GM18511 (cell line): Measurements from ENCODE around the gene UBAP2.
"Not testable (repeated sequence)": the region's sequence is repeated elsewhere in the genome, so short reads cannot be mapped to it uniquely, and the experiment has no call there.

ENCODE experiments used
- ATAC-seq: cut with Tn5 transposase; IDR thresholded peaks from one replicate; pipeline ENCODE4 v1.9.1; 2021; ENCODE audit warnings: mild to moderate bottlenecking, moderate library complexity; ENCODE audit not compliant: unreplicated experiment

Gene UBAP2

GRCh38 chr9:33988219-33988890 is 60.3 kb downstream of the UBAP2 start:
- peak; percentile 99 for ATAC-seq

- no peak for ATAC-seq
Measured at GRCh38 chr9:33976414-33976813, 72.3 kb downstream of the UBAP2 start.

- ATAC-seq: no peak
Measured at GRCh38 chr9:33972698-33973097, 76.0 kb downstream of the UBAP2 start.

- ATAC-seq: no peak
Measured at GRCh38 chr9:33964086-33964768, 84.5 kb downstream of the UBAP2 start.

- not testable (repeated sequence) for ATAC-seq
Measured at GRCh38 chr9:33962468-33962867, 86.2 kb downstream of the UBAP2 start.

GRCh38 chr9:33959725-33960124 is 89.0 kb downstream of the UBAP2 start:
- no peak for ATAC-seq

GRCh38 chr9:33956544-33956943 is 92.1 kb downstream of the UBAP2 start:
- no peak for ATAC-seq

- no peak for ATAC-seq
Measured at GRCh38 chr9:33952066-33952465, 96.6 kb downstream of the UBAP2 start.

GRCh38 chr9:33950371-33950770 is 98.3 kb downstream of the UBAP2 start:
- no peak for ATAC-seq

GRCh38 chr9:33946779-33947535 is 101.7 kb downstream of the UBAP2 start:
- no peak for ATAC-seq

GRCh38 chr9:33943389-33943788 is 105.3 kb downstream of the UBAP2 start:
- no peak for ATAC-seq

GRCh38 chr9:33942471-33943083 is 106.1 kb downstream of the UBAP2 start:
- ATAC-seq: no peak

GRCh38 chr9:33939924-33940874 is 108.5 kb downstream of the UBAP2 start:
- no peak for ATAC-seq

- no peak for ATAC-seq
Measured at GRCh38 chr9:33934188-33934878, 114.4 kb downstream of the UBAP2 start.

GRCh38 chr9:33932078-33932807 is 116.4 kb downstream of the UBAP2 start:
- ATAC-seq: no peak

- ATAC-seq: no peak
Measured at GRCh38 chr9:33931326-33931725, 117.4 kb downstream of the UBAP2 start.

- no peak for ATAC-seq
Measured at GRCh38 chr9:33927694-33928093, 121.0 kb downstream of the UBAP2 start.

GRCh38 chr9:33926746-33927485 is 121.8 kb downstream of the UBAP2 start:
- no peak for ATAC-seq
